ENCODE results near the gene LDLRAD4.

DNA sequence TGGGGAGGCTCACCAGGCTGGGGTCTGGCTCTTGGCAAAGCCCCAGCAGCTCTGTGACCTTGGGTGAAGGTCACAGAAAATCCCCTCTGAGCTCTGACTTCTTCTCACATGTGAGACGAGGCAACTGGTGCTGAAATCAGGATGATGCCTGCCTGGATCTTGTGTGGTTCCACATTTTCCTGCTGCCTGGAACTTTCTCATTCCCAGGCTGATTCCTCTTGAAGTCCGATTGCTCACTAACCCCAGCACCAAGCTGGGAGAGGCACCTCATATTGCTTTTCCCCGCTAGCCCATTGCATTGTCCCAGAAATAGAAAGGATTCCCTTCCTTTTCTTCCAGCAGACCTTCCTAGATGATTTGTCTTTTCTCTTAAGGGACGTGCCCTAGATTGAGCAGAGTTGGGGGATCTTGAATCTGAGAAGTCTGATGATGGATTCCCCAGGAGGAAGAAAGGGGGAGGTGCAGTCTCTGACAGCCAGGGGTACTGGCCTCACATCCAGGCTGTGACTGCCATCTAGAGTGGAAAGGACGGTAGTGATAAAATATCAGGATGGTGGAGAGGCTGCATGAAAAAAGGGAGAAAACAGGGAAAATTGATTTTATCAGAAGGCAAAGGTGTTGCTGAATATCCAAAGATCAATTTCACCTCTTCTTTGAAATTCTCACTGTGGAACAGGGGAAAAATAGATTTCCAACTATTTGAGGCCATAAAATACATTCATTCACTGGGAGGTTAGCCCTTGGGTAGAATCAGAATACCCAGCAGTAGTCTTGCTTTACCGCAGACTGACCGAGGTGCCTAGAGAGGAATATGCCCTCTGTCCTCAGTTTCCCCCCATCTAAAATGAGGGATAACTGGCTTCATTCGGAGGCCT is 411.5 kb downstream of the LDLRAD4 start:
- TF ChIP-seq ELF4 (IDR thresholded peaks at IDR 0.05), result no peak
- no peak for TF ChIP-seq LEF1 (IDR thresholded peaks at IDR 0.05; ENCODE audit: borderline replicate concordance)
- TF ChIP-seq FOXK2 (IDR thresholded peaks at IDR 0.05), result no peak
- TF ChIP-seq FOXA1 (IDR thresholded peaks at IDR 0.05), result no peak
- no peak for TF ChIP-seq SP1 (IDR thresholded peaks at IDR 0.05)

Data from HEK293T (cell line).